ELR (cell line): Measurements from ENCODE around the gene DHDDS.
"Not testable (repeated sequence)": the region's sequence is repeated elsewhere in the genome, so short reads cannot be mapped to it uniquely, and the experiment has no call there.

ENCODE experiments used
- DNase-seq: peaks from one replicate; pipeline ENCODE4 v3.0.0-alpha.2; 2015; ENCODE audit warnings: low read depth

Gene DHDDS, protein sequence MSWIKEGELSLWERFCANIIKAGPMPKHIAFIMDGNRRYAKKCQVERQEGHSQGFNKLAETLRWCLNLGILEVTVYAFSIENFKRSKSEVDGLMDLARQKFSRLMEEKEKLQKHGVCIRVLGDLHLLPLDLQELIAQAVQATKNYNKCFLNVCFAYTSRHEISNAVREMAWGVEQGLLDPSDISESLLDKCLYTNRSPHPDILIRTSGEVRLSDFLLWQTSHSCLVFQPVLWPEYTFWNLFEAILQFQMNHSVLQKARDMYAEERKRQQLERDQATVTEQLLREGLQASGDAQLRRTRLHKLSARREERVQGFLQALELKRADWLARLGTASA

DNA sequence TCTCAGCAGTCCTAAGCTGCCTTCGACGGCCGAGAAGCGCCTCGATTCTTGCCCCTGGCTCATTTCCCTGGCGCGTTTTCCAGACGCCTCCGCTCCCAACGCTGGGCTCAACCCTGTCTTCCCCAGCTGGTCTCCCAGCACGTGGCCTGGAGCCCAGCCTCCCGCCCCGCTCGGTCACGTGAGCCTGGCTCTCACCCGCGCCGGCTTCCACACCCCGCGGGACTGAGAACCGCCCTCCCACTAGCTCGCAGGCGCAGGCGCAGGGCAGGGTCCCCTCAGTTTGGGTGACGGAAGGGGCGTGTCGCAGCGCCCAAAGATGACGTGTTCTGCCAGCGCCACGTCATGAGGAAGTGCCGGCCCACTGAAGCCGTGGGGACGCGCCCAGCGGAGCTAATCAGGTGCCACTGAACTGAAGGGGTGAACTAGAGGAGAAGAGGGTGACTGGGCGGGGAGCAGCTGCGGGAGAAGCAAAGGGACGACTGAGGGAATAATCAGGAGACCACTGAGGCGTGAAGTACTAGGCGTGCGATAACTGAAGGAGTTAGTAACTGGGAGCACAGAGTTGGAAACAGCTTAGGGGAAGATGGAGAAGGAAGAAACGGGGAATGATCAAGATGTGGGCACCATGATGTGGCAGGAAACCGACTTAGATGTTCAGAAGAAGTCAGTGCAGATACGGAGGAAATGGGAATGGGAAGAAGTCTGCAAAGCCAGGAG, at the start of gene DHDDS:
TSS of gene DHDDS (plus strand) at position 343 of the 717 bp plus-strand sequence. CDS start 625 bp downstream, outside the sequence.
- peak; percentile 97 for DNase-seq

DNA sequence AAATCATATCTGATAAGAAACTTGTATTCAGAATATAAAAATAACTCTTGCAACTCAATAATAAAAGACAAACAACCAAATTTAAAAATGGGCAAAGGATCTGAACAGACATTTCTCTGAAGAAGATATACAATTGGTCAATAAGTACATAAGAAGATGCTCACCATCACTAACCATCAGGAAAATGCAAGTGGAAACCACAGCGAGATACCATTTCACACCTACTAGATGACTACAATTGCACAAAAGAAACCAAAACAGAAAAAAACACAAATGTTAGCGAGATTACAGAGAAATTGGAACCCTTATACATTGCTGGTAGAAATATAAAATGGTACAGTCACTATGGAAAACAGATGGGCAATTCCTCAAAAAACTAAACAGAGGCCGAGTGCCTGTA, 48.0 kb upstream of the DHDDS start:
- no peak for DNase-seq

DNA sequence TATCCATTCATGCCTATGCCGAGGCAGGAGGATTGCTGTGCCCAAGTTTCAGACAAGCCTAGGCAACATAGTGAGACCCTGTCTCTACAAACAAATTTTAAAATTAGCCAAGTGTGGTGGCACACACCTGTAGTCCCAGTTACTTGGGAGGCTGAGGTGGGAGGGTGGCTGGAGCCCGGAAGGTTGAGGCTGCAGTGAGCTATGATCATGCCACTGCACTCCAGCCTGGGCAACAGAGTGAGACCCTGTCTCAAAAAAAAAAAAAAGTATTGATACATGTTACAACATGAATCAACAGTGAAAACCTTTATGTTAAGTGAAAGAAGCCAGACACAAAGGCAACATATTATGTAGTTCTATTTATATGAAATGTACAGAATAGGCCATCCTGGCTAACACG, 47.1 kb upstream of the DHDDS start:
- DNase-seq = not testable (repeated sequence)

DNA sequence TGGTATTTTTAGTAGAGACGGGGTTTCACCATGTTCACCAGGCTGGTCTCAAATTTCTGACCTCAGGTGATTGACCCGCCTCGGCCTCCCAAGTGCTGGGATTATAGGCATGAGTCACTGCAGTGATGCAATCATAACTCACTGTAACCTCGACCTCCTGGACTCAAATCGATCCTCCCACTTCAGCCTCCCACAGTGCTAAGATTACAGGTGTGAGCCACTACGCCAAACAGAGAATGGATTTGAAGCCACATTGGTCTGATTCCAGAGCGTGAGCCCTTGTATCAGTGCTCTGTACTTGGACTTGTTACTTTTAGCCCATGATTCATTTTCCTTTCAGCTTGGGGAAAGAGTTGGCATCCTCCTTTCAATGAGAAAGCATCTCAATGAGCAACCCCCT, 44.7 kb upstream of the DHDDS start:
- DNase-seq = peak; percentile 83

DNA sequence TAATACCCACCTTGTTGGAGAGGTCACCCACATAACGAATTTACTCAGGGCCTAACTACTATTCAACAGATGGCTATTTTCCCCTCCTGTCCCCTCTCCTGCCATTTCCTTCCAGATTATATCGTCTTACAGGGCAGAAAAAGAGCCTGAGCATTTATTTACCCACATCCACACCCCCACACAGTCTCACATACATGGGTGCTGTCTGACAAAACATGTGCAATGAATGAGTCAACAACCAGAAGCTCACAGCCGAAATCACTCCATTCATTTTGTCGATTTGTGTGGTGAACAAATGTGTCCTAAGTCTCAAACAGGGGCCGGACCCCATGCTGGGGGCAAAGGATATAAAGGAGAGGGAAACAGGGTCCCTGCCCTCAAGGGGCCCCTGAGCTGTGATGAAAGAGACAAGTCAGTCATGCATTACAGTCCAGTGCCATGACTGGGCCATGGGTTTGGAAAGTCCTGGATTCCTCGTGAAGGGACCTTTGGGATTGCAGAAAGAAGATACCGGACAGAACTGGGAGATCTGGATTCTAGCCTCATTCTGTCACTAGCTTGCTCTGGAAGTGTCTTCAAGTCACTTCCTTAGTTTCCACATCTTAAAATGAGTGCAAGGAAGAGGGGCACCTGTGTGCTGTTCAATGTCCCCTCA, 43.2 kb upstream of the DHDDS start:
- DNase-seq = peak; percentile 41

DNA sequence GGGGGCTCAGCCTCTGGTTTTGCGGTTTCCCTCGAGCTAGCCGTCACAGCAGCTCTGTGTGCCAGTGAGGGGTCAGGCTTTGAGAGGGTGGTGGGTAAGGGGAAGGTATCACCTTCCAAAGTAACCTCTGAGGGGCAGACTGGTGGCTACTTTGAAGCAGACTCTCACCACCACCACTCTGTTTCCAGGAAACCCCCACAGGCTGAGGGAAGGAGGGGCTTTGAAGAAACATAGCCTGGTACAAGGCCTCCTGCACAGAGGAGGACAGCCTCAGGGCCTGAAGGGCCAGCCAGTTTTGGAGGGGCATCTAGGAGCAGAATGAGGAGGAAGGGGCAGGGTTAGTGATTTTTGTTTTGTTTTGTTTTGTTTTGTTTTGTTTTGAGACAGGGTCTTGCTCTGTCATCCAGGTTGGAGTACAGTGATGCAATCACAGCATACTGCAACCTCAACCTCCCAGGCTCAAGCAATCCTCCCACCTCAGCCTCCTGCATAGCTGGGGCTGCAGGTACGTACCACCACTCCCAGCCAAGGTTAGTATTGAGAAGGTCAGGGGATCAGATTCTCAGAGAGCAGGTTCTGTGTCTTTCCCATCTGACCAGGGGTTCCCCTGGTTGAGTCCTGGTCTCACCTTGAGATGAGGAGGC, 42.4 kb upstream of the DHDDS start:
- no peak for DNase-seq

DNA sequence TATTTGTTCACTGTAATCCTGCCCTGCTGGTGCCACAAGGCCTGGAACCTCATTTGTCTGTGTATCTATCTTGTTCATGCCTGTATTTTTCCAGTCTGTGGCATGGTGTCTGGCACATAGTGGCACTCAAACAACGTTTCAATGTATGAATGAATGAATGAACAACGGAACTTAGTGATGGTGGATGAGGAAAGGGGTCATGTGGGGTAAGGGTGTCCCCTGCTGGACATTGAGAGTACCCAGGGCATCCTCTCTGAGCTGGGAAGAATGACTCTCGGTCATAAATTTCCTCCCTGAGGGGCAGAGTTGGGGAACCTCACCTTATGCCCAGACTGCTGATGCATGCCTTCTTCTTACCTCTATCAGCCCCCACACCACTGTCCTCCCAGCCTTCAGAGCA, 40.7 kb upstream of the DHDDS start:
- peak; percentile 76 for DNase-seq

DNA sequence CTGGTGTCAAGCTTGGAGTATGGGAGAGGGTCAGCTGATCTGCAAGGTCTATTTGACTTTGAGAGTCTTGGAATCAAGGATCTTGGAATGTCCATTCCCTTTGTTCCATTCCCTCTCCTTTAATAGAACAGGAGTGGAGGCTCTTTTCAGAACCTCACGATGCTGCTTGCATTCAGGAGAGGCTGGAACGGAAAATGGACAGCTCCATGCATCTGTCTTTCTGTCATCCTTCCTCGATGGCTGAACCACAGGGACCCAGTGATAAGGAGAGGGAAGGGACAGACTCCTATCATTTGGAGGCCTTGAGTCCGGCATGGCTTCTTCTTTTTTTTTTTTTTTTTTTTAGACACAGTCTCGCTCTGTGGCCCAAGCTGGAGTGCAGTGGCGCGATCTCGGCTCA, 36.4 kb upstream of the DHDDS start:
- DNase-seq = no peak

DNA sequence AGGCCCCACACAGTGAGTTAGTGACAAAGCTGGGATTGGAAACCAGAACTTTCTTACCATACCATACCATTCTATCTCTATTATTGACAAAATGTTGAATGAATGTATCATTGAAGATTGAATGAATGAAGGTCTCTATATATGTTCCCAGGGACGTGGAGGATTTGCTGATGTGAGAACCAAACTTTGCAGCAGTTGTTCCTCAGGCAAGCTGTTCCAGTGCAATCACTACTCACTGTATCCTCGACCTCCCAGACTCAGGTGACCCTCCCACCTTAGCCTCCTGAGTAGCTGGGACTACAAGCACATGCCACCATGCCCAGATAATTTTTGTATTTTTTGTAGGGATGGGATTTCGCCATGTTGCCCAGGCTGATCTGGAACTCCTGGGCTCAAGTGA, 33.1 kb upstream of the DHDDS start:
- no peak for DNase-seq

DNA sequence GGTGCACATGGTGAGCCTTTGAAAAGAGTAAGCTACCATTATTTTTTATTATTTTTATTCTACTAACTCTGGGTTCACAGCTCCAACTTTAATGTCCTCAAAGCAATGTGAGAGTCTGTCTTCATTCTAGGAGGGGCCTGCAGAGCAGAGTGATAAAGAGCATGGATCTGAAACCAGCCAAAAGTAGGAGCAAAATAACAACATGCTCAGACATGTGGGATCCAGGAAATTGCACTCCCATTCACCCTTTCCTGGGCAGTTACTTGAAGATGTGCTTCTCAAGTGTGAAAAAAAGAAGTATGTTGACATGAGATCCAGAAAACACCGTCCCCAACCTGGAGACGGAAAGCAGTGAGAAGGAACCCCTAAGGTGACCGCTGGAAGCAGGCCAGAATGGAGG, 30.2 kb upstream of the DHDDS start:
- no peak for DNase-seq

DNA sequence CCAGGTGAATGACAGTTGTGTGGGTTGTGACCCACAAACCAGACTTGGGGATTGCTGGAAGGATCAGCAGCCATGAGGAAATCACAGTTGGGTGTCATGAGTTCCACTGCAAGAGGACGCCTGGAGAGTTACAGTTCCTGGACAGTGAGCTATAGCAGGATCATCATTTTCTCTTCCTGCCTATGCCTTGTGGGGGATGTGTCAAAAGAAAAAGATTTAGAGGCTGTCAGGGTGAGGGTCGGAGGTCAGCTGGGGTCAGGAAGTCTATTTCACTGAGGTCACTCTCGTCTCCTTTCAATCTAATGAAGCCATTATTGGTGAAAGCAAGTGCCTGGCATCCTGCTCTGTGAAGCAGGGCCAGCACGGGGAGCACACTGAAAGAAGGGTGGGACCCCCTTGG, 28.5 kb upstream of the DHDDS start:
- peak; percentile 39 for DNase-seq

DNA sequence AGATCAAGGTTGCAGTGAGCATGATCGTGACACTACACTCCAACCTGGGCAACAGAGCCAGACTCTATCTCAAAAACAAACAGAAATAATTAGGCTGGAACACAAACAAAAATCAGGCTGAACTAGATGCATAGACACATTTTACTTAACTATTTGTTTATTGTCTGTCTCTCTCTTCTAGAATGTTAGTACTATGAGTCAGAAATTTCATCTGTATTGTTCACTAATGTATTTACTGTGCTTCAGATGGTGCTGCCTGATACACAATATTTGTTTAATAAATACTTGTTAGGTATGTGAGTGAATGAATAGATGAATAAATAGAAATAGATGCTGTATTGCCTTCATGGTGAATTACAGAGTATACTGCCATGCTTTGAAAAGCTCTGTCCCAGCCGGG, 27.5 kb upstream of the DHDDS start:
- peak; percentile 49 for DNase-seq

DNA sequence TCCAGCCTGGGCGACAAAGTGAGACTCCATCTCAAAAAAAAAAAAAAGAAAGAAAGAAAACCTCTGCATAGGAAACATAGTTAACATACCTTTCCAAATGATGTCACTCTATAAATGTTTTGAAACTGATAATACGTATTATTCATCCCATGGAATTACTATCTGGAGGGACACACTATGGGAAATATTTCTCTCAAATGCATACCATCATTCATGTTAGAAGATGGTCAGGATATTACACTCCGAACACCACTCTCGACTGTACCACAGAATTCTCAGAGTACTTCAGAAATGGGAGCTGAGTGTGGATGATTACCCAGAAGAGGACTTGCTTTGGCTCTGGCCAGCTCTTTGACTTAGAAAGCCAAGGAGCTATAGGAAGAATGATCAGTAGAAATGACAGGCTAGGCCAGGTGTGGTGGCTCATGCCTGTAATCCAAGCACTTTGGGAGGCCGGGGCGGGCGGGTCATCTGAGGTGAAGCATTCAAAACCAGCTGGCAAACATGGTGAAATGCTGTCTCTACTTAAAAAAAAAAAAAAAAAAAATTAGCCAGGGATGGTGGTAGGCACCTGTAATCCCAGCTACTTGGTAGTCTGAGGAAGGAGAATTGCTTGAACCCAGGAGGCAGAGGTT, 26.7 kb upstream of the DHDDS start:
- peak; percentile 60 for DNase-seq

DNA sequence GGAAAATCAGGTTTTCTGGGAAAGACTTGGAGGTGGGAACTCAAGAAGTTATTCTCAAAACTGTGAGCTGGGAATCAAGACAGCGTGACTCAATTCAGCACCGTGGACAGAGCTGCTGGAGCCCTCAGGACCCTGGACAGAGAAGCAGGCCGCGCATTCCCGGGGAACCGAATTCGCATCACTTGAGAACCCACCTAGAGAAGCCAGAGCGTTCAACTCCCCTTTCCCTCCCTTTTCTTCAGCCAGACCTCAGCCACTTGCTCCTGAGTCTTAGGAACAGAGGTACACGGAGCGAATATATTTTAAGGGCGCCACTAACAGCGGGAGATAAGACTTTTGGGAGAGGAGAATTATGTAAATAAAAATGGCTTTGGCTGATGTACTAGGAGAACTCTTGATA, 23.5 kb upstream of the DHDDS start:
- DNase-seq = peak; percentile 75

DNA sequence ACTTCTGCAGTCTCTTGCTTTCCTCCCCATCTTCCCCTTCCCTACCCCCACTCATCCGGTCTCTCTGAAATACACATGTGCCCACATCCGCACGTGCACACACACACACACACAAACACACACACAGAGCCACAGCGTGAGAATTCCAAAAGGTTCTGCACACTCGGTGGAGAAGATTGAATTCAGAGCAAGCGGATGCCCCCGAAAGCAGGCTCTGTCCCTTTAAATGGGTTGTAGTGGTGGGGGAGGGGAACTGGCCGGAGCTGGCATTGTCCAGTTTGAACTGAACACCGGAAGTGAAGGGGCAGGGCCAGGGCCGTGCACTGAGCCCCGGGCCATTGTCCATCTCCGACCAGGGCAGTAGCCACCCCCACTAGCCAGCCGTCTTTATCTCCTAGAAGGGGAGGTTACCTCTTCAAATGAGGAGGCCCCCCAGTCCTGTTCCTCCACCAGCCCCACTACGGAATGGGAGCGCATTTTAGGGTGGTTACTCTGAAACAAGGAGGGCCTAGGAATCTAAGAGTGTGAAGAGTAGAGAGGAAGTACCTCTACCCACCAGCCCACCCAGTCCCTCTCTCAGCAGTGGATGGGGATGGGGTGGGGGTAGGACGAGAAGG, 22.8 kb upstream of the DHDDS start:
- peak; percentile 36 for DNase-seq

DNA sequence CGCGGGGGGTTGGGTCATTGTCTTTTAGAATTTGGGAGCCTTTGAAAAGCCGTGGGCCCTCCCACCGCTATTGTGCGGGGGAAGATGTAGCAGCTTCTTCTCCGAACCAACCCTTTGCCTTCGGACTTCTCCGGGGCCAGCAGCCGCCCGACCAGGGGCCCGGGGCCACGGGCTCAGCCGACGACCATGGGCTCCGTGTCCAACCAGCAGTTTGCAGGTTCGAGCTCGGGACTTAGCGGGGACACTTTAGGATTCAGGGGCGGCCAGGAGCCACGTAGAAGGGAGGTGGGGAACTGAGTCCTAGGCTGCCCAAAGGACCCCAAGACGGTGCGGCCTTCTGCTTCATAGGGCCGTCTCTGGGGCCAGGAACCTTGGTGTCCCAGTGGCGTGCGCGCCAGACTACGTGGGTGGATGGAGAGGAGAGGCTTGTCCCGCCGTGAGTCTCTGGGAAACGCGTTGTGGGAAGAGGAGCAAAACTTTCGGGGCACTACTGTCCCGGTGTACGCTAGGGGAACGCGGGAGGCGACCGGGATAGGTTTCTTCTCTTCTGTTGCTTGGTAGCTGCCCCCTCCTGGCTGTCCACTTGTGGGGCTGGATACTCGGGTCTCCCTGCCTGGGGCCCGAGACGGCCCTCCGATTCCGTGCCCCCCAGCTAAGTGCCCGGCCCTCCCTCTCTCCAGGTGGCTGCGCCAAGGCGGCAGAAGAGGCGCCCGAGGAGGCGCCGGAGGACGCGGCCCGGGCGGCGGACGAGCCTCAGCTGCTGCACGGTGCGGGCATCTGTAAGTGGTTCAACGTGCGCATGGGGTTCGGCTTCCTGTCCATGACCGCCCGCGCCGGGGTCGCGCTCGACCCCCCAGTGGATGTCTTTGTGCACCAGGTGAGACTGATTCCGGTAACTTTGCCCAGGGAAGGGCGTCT, 21.2 kb upstream of the DHDDS start, which contains the start of gene LIN28A:
TSS of gene LIN28A (plus strand) at position 112 of the 918 bp plus-strand sequence. CDS start at position 187, 75 bp downstream.
- DNase-seq = no peak

DNA sequence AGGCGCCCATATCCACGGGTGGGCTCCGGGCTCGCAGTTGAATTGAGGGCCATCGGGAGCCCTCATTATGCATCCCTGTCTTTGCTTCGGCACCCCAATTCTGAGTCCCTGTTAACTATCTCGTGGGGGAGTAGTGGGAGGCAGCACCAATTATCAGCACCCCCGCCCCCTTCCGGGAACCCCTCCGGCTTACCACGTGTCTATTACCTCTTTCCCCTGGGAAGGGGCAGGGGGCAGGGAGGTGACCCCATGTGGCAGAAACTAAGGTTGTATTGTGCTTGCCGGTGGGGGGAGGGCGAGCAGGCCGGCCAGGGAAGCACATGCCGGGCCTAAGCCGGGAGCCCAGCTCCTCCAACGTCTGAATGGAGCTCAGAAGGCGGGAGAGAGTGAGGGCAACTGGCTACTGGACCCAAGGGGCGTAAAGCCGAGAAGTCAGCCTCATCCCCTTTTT, 20.5 kb upstream of the DHDDS start:
- no peak for DNase-seq

DNA sequence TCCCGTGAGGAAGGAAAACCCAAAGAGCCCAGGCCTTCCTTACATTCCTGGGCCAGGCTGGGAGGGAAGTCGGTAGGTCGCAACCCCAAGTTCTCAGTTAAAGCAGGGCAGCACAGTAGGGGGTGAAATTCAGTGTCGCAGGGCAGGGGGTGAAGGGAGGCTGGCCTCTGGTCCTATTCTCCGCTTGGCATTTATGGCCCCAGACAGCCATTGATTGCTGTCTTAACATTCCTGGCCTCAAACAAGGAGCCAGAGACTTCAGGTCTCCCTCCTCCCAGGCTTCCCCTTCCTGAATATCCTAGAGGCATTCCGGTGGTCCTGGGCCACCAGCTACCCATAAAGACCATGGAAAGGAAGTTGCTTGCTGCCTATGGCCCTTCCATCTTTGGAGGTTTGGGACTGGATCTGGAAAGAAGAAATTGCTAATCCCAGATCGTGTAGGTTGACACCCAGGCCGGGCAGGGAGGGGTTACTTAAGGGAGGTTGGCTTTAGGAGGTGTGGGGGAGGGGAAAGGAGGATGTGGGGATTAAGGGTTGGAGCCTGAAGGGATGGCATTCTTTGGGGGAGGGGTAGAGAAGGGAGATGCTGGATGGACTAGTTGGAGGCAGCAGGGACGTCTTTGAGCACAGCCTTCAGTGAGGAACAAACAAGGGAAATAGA, 19.8 kb upstream of the DHDDS start:
- no peak for DNase-seq

DNA sequence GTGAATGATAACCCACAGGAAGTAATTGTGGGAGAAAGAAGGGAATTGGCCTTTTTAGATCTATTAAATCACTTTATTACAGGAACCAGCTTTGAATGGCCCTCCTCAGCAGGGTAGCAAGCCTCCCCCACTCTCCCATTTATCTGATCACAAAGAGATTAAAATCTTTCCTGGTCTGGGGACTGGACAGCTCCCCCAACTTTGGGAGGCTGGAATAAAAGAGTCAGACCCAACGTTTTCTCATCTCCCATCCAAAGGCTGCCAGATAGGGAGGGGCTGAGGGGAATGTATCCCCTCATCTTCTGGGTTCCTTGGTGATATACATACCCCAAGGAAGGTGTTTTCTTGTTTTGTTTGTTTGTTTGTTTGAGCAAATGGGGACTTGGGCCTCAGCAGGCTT, 19.1 kb upstream of the DHDDS start:
- DNase-seq = no peak
